UCSD-AML1 (cell line): ENCODE results near the gene CNTN1.
"Not testable (repeated sequence)": the region's sequence is repeated elsewhere in the genome, so short reads cannot be mapped to it uniquely, and the experiment has no call there.

Experiments
- DNase-seq: peaks from one replicate; lab custom pipeline; 2025; ENCODE audit not compliant: unreplicated experiment; lab: John Stamatoyannopoulos, UW

CNTN1 gene

GRCh38 chr12:41023836-41024235 is 331.6 kb downstream of the CNTN1 start:
- DNase-seq = no peak

- no peak for DNase-seq
These were observed 333.9 kb downstream of the CNTN1 start for GRCh38 chr12:41026151-41026550.

- DNase-seq = no peak
These were observed 340.1 kb downstream of the CNTN1 start for GRCh38 chr12:41032386-41032785.

- DNase-seq = no peak
These were observed 342.4 kb downstream of the CNTN1 start for GRCh38 chr12:41034686-41035085.

- no peak for DNase-seq
These were observed 347.2 kb downstream of the CNTN1 start for GRCh38 chr12:41039461-41039860.

GRCh38 chr12:41045509-41045908 is 353.3 kb downstream of the CNTN1 start:
- DNase-seq = no peak

- DNase-seq = no peak
These were observed 356.8 kb downstream of the CNTN1 start for GRCh38 chr12:41049033-41049432.

- DNase-seq = no peak
These were observed 359.7 kb downstream of the CNTN1 start for GRCh38 chr12:41051954-41052353.

GRCh38 chr12:41052441-41052840 is 360.2 kb downstream of the CNTN1 start:
- no peak for DNase-seq

GRCh38 chr12:41053046-41053445 is 360.8 kb downstream of the CNTN1 start:
- DNase-seq = no peak

- no peak for DNase-seq
These were observed 363.8 kb downstream of the CNTN1 start for GRCh38 chr12:41055875-41056577.

- DNase-seq = no peak
These were observed 366.0 kb downstream of the CNTN1 start for GRCh38 chr12:41058266-41058665.

GRCh38 chr12:41061192-41061591 is 369.0 kb downstream of the CNTN1 start:
- DNase-seq = no peak

GRCh38 chr12:41064411-41064810 is 372.2 kb downstream of the CNTN1 start:
- no peak for DNase-seq

GRCh38 chr12:41067941-41068645 is 375.9 kb downstream of the CNTN1 start:
- DNase-seq = no peak

- no peak for DNase-seq
These were observed 381.6 kb downstream of the CNTN1 start for GRCh38 chr12:41073633-41074472.

- DNase-seq = no peak
These were observed 382.2 kb downstream of the CNTN1 start for GRCh38 chr12:41074473-41074769.

GRCh38 chr12:41076114-41076513 is 383.9 kb downstream of the CNTN1 start:
- DNase-seq = no peak

GRCh38 chr12:41081241-41081640 is 389.0 kb downstream of the CNTN1 start:
- DNase-seq = not testable (repeated sequence)

GRCh38 chr12:41089438-41089837 is 397.2 kb downstream of the CNTN1 start:
- no peak for DNase-seq

GRCh38 chr12:41092115-41092514 is 399.9 kb downstream of the CNTN1 start:
- DNase-seq = no peak

- DNase-seq = no peak
These were observed 404.6 kb downstream of the CNTN1 start for GRCh38 chr12:41096797-41097196.
